SJCRH30 (cell line): ENCODE data around the gene AK8. TPM values are rescaled to one million over a fixed set of nuclear protein-coding genes. Genes with fewer than 3 reads are reported as not detected.

Experiments
- DNase-seq, 2 experiments: peaks; one replicate each; pipeline ENCODE4 v3.0.0-alpha.2; 2015 to 2020
- H3K27ac ChIP-seq: fragments of 250-450 bp; sonication (Bioruptor Pico); 2 replicates; pipeline ENCODE4 v1.5.1; 2020; ENCODE audit warnings: mild to moderate bottlenecking, moderate library complexity
- H3K27me3 ChIP-seq: fragments of 250-450 bp; sonication (Bioruptor Pico); 2 replicates; pipeline ENCODE4 v1.5.1; 2020; ENCODE audit warnings: mild to moderate bottlenecking, moderate library complexity
- H3K36me3 ChIP-seq: fragments of 250-450 bp; sonication (Bioruptor Pico); 2 replicates; pipeline ENCODE4 v1.5.1; 2020; ENCODE audit warnings: mild to moderate bottlenecking, moderate library complexity
- H3K4me1 ChIP-seq: fragments of 250-450 bp; sonication (Bioruptor Pico); 2 replicates; pipeline ENCODE4 v1.5.1; 2020; ENCODE audit warnings: mild to moderate bottlenecking, moderate library complexity
- H3K4me3 ChIP-seq: fragments of 250-450 bp; sonication (Bioruptor Pico); 2 replicates; pipeline ENCODE4 v1.5.1; 2020; ENCODE audit warnings: mild to moderate bottlenecking, moderate library complexity
- H3K9me3 ChIP-seq: fragments of 250-450 bp; sonication (Bioruptor Pico); replicated peaks from 2 replicates; pipeline ENCODE4 v1.5.1; 2020; ENCODE audit warnings: mild to moderate bottlenecking, moderate library complexity
- total RNA-seq: library from RNA; depleted of rRNA; stranded (reverse); fragments of >200 nt; shearing (Covaris generic); gene quantifications from 2 replicates; pipeline ENCODE4 v1.2.3, GENCODE V29; 2014; rRNA removed

Gene AK8, protein sequence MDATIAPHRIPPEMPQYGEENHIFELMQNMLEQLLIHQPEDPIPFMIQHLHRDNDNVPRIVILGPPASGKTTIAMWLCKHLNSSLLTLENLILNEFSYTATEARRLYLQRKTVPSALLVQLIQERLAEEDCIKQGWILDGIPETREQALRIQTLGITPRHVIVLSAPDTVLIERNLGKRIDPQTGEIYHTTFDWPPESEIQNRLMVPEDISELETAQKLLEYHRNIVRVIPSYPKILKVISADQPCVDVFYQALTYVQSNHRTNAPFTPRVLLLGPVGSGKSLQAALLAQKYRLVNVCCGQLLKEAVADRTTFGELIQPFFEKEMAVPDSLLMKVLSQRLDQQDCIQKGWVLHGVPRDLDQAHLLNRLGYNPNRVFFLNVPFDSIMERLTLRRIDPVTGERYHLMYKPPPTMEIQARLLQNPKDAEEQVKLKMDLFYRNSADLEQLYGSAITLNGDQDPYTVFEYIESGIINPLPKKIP
- total RNA-seq: not detected in 2 replicates

DNA sequence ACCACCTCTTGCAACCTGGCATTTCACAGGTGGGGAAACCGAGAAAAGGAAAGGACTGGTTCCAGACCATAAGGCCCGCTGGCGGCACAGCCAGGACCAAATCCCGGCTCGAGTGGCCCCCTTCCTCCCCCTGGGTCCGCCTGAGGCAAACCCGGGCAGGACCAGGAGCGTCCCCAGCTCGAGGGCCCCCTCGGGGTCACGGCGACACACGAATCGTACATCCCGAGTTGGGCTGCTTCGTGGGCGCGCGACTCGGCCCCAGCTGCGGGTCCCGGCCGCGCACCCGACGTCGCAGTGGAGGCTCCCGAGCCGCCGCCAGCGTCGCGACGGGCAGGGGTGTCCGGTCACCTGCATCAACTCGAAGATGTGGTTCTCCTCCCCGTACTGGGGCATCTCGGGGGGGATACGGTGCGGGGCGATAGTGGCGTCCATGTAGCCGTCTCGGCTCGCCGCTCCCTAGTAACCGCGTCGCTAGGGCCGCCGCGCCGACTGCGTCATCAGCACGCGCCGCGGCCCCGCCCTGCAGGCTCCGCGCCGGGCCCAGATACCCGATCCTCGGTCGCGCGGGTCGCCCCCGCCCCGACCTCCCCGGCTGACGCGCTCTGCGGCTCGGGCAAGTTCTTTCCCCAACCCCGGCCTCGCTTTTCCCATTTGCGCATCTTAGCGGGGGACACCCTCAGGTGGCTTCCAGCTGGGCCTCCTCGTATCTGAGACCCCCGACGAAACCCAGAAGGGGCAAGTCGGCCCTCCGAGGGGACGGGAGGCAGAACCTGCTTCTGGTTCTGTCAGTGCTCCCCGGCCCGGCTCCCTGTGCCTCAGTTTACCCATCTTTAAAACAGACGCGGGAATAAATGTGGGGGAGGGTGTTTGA lies at the start of gene AK8:
AK8 (minus strand) TSS at position 461 of the 871 bp plus-strand sequence; CDS start at position 432, 29 bp downstream.
- Histone ChIP-seq H3K4me3 (peak within 1 kb of the TSS; percentile 94), H3K36me3 (no peaks in the 10 kb centered on the region; the same call in 1 of the 2 replicates), H3K27ac (peak within 1 kb of the TSS; percentile 18; the same call in 1 of the 2 replicates), H3K9me3 (no peaks in the 10 kb centered on the region), H3K27me3 (0 out of 2 replicates have a peak, but pooled peaks cover 5% of the 10 kb centered on the region), H3K4me1 (no peaks in the 10 kb centered on the region)
- DNase-seq: peak; percentile 65 to 81

DNA sequence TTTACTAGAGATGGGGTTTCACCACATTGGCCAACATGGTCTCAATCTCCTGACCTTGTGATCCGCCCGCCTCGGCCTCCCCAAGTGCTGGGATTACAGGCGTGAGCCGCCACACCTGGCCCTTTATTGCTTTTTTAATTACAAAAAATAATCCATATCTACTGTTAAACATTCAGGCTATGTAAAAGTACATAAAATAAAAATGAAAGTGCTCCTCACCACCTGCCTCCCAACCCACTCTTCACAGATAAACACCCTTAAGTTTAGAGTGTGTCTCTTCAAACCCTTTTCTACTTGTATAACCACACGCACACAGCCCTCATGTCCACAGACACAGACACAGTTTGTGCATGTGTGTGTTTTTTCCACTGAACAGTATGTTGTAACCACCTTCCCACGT lies 49.6 kb upstream of the AK8 start:
- Histone ChIP-seq H3K4me3 (no peak overlapping the region), H3K36me3 (peaks cover 38% of the 10 kb centered on the region), H3K27ac (no peak overlapping the region), H3K27me3 (no peaks in the 10 kb centered on the region), H3K4me1 (peaks cover 10% of the 10 kb centered on the region; the same call in 1 of the 2 replicates), H3K9me3 (no peaks in the 10 kb centered on the region)
- no peak for DNase-seq

DNA sequence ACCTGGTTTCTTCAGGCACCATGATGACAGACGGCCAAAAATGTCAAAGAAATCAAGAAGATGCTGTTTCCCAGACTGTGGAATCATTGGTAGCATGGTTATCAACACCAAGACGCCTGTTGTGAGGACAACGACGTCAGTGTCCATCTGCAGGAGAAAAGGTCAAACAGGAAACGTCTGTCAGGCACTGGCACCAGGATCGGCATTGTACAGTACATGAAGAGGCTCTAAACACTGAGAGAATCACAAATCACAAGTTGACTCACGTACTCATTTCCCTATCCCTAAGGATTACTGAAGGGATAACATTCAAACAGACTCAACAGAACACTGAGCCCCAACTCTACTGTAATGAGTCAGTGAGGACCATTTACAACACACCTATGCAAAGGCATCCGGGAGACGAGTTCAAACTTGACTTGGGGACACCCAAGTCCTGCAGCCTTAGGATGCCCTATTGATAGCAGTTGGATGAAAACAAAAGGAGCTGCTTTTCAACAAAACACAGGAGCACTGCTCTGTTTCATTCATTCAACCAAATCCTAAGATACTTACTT lies 45.3 kb upstream of the AK8 start:
- no peaks in the 10 kb centered on the region for H3K27me3 ChIP-seq
- no peaks in the 10 kb centered on the region for H3K9me3 ChIP-seq
- H3K27ac ChIP-seq: no peak overlapping the region
- peaks cover 60% of the 10 kb centered on the region for H3K36me3 ChIP-seq
- no peak overlapping the region for H3K4me3 ChIP-seq
- DNase-seq: no peak
- peaks cover 6% of the 10 kb centered on the region; the same call in 1 of the 2 replicates for H3K4me1 ChIP-seq

DNA sequence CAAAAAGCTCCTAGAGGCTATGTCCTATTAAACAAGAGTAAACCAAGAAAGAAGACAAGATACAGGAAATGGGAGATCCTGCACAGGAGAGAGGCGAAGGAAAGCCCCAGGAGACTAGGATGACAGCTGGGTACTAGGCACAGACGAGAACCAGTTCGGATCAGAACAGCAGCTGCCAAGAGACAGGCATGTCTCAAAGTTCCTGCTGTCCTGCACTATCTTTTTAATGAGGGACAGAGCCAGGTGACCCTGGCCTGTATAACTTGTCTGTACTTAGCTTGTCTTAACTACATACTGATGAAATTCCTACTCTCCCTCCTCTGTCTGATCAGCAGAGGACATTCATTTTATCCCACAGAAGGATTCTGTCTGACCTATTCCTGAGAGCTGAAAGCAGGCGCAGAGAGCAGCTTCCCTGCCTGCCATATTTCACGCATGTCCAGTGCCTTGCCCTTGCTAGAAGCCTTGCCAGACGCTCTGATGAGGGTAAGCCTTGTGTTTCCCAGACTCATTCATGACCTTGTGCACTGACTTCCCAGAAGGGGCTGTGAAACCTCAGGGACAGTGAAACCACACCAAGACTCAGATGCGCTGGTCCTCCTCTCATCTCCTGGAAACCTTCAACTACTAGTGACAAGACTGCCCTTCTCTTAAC lies 41.7 kb upstream of the AK8 start:
- DNase-seq: peak; percentile 26 to 38
- Histone ChIP-seq H3K9me3 (no peaks in the 10 kb centered on the region), H3K4me3 (no peak overlapping the region), H3K27me3 (no peaks in the 10 kb centered on the region), H3K36me3 (peaks cover 53% of the 10 kb centered on the region), H3K4me1 (peaks cover 6% of the 10 kb centered on the region; the same call in 1 of the 2 replicates), H3K27ac (peak overlapping the region; percentile 40)

DNA sequence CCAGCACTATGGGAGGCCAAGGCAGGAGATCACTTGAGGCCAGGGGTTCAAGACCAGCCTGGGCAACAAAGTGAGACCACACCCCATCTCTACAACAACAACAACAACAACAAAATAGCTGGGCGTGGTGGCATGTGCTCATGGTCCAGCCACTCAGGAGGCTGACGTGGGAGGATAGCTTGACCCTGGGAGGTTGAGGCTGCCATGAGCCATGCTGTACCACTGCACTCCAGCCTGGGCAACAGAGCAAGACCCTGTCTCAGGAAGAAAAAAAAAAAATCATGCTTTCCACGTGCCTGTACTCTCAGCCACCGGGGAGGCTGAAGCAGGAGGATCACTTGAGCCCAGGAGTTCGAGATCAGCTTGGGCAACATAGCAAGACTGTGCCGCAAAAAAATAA lies 36.8 kb upstream of the AK8 start:
- H3K36me3 ChIP-seq: peaks cover 26% of the 10 kb centered on the region
- H3K27me3 ChIP-seq: no peaks in the 10 kb centered on the region

DNA sequence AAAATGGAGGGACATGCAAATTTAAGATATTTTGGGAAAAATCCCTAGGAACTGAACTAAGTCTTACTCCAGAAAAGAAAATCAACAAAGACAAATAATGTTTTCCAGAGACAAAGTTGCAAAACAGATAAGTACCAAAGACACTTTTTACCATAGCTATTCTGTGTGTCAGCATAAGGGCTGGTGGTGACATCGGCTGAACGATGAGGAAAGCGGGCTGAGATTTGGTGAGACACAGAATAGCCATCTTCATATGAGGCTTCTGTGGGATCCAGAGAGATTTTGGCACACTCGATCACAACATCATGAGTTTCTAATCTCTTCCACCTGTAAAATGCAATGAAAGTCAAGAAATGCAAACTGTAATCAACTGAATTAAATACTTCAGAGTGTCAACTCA lies 34.0 kb upstream of the AK8 start:
- H3K27me3 ChIP-seq: no peaks in the 10 kb centered on the region
- no peak overlapping the region for H3K4me3 ChIP-seq
- H3K27ac ChIP-seq: no peak overlapping the region
- no peaks in the 10 kb centered on the region for H3K9me3 ChIP-seq
- peaks cover 30% of the 10 kb centered on the region for H3K36me3 ChIP-seq
- H3K4me1 ChIP-seq: no peaks in the 10 kb centered on the region
- no peak for DNase-seq

More for the DNA sequence above, 36.8 kb upstream of the AK8 start:
- H3K4me1 ChIP-seq: peaks cover 2% of the 10 kb centered on the region; the same call in 1 of the 2 replicates
- H3K27ac ChIP-seq: no peak overlapping the region
- H3K4me3 ChIP-seq: no peak overlapping the region
- DNase-seq: no peak
- H3K9me3 ChIP-seq: no peaks in the 10 kb centered on the region

DNA sequence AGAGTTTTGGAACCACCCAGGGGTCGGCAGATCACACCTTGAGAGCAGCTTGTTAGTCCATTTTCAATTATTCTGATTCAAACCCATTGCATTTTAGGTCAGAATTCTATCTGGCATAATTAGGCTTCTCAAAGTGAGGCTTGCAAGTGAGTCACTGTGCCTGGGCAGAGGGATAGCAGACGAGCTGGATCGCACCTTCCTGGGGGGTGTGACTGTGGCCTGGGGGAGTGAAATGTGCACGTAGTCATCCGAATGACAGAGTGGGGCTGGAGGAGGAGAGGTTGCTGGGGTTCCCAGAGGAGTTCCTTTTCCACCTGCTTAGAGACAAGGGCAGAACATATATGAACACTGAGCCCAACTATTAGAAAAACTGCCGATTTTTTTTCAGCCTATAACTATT lies 32.3 kb upstream of the AK8 start:
- no peaks in the 10 kb centered on the region for H3K4me1 ChIP-seq
- H3K36me3 ChIP-seq: peaks cover 26% of the 10 kb centered on the region
- no peak for DNase-seq
- no peaks in the 10 kb centered on the region for H3K9me3 ChIP-seq
- no peak overlapping the region for H3K4me3 ChIP-seq
- H3K27ac ChIP-seq: no peak overlapping the region
- no peaks in the 10 kb centered on the region for H3K27me3 ChIP-seq

DNA sequence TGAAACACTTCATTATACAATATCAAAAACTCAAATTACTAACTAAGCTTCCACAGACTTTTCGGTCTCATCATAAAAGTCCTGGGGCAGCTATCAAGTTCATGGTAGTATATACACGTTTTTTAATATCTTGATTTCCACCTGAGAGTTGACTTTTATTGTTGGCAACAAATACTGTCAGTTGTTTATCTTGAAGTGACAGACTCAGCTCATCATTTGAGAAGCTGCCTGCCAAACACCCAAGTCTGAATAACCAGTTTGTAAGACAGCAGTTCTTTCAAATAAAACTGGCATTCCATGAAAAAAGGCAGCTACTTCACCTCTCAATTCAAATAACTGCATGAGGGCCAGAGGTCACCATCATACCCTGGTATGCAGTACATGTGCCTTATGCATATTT lies 31.2 kb upstream of the AK8 start:
- Histone ChIP-seq H3K4me1 (no peaks in the 10 kb centered on the region), H3K27ac (no peak overlapping the region), H3K9me3 (no peaks in the 10 kb centered on the region), H3K4me3 (no peak overlapping the region), H3K36me3 (peaks cover 26% of the 10 kb centered on the region), H3K27me3 (no peaks in the 10 kb centered on the region)
- no peak for DNase-seq

DNA sequence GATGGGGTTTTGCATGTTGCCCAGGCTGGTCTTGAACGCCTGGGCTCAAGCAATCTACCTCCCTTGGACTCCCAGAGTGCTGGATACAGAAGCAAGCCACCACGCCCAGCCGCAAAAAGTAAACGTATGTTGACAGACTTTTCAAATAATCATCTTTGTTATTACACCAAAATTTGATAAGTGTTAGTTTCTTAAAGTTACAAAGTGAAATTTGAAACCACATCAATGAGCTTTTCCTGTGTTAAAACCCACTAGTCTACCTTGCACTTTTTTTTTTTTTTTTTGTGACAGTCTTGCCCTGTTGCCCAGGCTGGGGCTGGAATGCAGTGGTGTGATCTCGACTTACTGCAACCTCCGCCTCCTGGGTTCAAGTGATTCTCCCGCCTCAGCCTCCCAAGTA lies 30.6 kb upstream of the AK8 start:
- peaks cover 24% of the 10 kb centered on the region for H3K36me3 ChIP-seq

DNA sequence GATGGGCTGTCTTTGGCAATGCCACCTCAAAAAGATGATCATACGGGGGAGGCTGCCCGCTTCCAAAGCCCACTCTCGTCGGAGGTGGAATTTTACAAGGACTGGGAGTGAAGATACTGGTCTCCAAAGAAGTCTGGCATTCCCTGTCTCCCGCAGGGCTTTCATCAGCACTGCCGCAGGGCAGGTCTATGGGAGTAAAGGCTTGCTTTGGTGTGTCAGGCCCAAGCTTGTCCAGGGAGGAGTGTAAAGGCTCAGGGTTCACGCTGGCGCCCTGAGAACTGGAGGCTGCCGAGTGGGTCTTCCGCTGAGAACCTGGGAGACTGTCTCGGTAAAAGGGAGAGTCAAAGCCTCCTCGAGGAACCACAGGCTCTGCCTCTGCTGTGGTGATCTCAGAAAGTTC lies 27.6 kb upstream of the AK8 start:
- H3K4me3 ChIP-seq: no peak overlapping the region
- no peaks in the 10 kb centered on the region for H3K27me3 ChIP-seq
- H3K36me3 ChIP-seq: peaks cover 19% of the 10 kb centered on the region
- H3K4me1 ChIP-seq: no peaks in the 10 kb centered on the region
- no peak for DNase-seq
- no peak overlapping the region for H3K27ac ChIP-seq
- H3K9me3 ChIP-seq: no peaks in the 10 kb centered on the region

More for the DNA sequence above, 30.6 kb upstream of the AK8 start:
- H3K9me3 ChIP-seq: no peaks in the 10 kb centered on the region
- H3K27ac ChIP-seq: no peak overlapping the region
- no peak for DNase-seq
- H3K4me1 ChIP-seq: no peaks in the 10 kb centered on the region
- no peak overlapping the region for H3K4me3 ChIP-seq
- H3K27me3 ChIP-seq: no peaks in the 10 kb centered on the region

DNA sequence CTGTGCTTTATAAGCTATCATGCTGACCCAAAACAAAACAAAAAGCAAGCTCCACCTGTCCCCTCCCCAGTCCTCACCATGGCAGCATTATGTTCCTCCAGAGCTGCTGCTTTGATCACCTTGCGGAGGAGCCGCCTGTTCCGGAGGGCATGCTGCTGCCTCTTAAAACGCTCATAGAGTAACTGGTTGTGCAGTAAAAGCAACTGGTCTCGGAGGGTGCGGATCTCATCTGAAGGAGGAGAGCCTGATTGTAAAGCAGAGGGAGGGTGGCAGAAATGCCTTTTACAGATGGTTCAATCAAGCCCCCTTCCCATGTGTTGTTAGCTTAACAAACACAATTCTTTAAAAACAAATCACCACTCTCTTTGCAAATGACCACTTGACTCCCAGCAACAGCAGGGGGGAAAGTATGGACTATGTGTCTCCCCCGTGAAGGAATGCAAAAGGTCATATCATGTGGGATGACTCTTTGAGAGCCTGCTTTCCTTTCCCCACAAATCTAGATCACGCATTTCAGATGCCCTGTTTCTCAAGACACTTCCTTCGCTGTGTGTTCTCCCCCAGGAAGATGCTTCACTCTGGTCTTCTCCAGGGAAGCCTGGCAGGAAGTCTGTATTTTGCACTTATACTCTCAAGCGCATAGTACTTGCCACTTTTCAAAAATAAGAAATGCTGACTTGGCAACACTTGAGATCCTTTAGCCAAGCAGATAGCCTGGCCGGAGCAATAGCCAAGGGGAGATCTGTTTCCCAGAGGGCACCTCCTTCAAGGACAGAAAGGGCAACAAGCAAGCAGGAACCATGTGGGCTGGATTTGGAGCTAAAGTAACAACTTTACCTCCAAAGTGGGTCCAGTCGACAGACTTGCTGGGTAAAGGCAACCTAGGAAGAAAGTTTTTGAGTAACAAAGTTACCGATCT lies 25.7 kb upstream of the AK8 start:
- no peak for DNase-seq
- Histone ChIP-seq H3K4me3 (no peak overlapping the region), H3K9me3 (no peaks in the 10 kb centered on the region), H3K27ac (no peak overlapping the region), H3K4me1 (no peaks in the 10 kb centered on the region), H3K36me3 (peaks cover 24% of the 10 kb centered on the region), H3K27me3 (no peaks in the 10 kb centered on the region)

DNA sequence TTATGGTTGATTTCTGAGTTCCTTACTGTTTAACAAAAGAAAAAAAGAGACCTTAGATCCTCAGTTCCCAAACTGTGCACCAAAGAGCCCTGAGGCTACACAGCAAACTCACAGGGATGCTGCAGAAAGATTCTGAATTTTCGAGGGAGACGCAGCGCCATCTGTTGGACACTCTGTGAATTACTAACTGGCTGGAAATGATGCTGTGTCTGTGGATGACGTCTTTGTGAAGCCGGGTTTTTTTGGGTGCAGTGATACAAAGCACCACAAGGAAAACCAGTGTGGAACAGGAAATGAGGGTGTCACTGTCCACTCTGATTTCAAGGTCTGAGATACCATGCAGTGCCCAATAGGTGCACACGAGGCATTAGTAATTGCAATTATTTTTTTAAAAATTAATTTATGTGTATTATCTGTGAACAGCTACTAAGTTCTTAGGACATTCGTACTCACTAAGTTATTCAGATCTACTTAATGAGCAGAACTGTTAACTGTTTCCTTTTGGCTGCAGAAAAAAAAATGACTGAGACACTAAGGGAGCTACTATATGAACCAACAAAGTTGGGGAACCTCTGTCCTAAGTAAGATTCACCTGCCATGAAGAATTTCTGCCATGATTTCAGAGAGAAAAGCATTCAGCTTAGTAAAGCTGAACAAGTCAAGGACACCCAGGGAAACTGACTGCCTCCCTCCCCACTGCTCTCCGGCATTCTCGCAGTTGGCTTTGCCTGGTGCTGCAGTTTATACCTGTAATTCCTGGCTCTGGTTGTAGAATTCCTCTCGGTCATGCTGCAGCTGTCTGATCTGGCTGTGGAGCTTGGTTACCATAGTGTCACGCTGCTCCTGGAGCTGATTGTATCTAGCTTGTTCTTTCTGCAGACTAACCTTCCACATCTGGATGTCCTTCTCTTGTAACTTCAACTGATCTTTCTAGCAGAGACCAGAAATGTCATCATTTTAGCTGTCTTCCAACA lies 24.1 kb upstream of the AK8 start:
- Histone ChIP-seq H3K4me3 (no peak overlapping the region), H3K36me3 (peaks cover 25% of the 10 kb centered on the region), H3K4me1 (no peaks in the 10 kb centered on the region), H3K27me3 (no peaks in the 10 kb centered on the region), H3K27ac (no peak overlapping the region), H3K9me3 (no peaks in the 10 kb centered on the region)
- peak; percentile 67 to 90 for DNase-seq
